HG02678 (cell line): ENCODE results near the gene ZNF480.
"Not testable (repeated sequence)": the region's sequence is repeated elsewhere in the genome, so short reads cannot be mapped to it uniquely, and the experiment has no call there.

Experiments used
- ATAC-seq: cut with Tn5 transposase; IDR thresholded peaks from one replicate; pipeline ENCODE4 v1.9.1; 2021; ENCODE audit warnings: mild to moderate bottlenecking, moderate library complexity; ENCODE audit not compliant: unreplicated experiment

ZNF480 gene

GRCh38 chr19:52336791-52337381 is 39.9 kb downstream of the ZNF480 start:
- ATAC-seq: no peak

GRCh38 chr19:52339022-52339421 is 42.1 kb downstream of the ZNF480 start:
- ATAC-seq: not testable (repeated sequence)

- no peak for ATAC-seq
These were observed 46.6 kb downstream of the ZNF480 start for GRCh38 chr19:52343548-52343947.

DNA sequence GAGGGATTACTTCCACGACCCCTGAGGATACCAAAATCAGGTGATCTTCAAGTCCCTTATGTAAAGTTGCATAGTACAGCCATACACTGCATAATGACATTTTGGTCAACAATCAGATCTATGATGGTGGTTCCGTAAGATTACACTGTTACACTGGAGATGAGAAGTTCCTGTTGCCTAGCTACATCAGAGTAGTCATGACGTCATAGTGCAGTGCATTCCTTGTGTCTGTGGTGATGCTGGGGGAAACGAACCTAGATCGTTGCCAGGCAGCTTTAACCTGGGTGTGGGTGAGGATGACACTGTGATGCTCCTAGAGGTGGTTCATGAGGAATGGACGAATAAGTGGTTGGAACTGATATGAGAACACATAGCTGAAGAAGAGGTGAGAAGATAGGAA is 48.2 kb downstream of the ZNF480 start:
- ATAC-seq: no peak

DNA sequence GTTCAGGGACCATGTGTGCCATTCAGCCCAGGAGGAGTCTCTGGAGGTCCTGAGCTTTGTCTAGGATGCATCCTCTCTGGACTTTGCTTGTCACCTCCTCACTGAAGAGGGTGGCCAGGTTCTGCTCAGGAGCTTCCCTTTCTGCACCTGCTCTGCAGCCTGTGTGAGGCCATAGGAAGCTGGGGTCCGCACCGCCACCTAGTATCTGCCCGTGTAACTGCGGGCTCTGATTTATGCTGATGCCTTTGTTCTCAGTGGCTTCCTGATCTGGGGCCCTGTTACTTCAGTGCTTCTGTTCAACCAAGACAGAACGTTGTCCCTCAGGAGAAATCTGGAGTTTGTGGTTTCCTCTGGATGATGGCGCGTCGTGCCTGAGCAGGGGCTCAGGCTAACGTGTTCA is 54.5 kb downstream of the ZNF480 start:
- ATAC-seq: no peak

GRCh38 chr19:52366414-52366824 is 69.5 kb downstream of the ZNF480 start:
- ATAC-seq: no peak

GRCh38 chr19:52369559-52370340 is 72.8 kb downstream of the ZNF480 start, which contains the start of gene ZNF880:
Gene ZNF880, plus strand, starts transcription at chr19:52369923. Its CDS starts 43 bp downstream, at chr19:52369966.
- peak; percentile 63 for ATAC-seq

DNA sequence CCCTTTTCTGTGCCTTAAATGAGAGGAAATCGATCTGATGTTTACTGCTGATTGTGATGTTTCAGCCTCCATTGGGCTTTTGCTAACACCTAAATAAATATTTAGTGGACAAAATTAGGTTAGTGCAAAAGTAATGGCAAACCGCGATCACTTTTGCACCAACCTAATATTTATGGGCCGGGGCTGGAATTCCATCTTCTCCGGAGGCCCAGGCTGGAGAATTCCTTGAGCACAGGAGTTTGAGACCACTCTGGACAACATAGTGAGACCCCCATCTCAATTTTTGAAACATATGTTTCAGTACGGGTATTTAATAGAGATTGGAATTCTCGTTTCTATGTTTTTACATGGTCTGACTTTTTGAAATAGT is 73.4 kb downstream of the ZNF480 start:
- no peak for ATAC-seq
